NCI-H187 (cell line): ENCODE results near the gene CBX6.
A peak's percentile ranks its signal among the peaks of the same experiment; 100 is the strongest.
"Not testable (repeated sequence)": the region's sequence is repeated elsewhere in the genome, so short reads cannot be mapped to it uniquely, and the experiment has no call there.

Experiments used
- DNase-seq, 2 experiments: peaks; one replicate each; lab custom pipeline; 2025; lab: John Stamatoyannopoulos, UW

Gene CBX6

DNA sequence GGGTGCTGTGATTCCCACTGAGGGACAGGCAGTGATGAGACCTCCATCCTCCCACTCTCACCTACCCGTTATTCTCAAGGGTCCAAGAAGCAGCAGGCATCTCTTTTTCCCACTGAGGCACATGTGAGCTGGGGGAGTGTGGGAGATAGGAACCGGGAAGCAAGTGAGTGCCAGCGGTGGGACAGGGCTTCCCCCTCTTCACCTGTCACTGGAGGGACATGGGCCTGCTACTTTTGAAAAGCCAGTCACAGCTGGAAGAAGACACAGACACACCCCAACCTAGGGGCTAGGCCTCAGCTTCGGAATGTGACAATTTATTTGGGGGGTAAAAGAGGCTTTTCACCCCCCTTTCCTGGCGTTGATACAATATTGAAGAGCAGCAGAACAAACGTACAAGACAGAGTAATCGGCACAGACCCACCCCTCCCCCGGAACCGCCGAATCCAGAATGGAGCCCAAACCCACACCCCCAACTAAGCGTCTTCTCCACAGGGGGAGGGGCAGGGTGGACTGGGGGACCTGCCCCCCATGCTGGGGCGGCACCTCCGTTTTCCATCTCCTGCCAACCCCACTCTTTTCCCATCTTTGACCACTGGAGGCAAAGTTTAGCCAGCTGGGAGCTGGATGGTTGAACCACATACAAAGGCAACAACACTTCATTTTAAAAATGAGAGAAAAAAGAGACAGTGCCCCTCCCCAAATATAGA is 10.7 kb downstream of the CBX6 start:
- no peak for DNase-seq

GRCh38 chr22:38860283-38861169 is 11.5 kb downstream of the CBX6 start:
- peak in 1 of 2 experiments; percentile 23 for DNase-seq

- DNase-seq, result no peak
Observed at GRCh38 chr22:38859581-38860282, 12.3 kb downstream of the CBX6 start.

GRCh38 chr22:38858492-38858891 is 13.5 kb downstream of the CBX6 start:
- DNase-seq, result no peak

DNA sequence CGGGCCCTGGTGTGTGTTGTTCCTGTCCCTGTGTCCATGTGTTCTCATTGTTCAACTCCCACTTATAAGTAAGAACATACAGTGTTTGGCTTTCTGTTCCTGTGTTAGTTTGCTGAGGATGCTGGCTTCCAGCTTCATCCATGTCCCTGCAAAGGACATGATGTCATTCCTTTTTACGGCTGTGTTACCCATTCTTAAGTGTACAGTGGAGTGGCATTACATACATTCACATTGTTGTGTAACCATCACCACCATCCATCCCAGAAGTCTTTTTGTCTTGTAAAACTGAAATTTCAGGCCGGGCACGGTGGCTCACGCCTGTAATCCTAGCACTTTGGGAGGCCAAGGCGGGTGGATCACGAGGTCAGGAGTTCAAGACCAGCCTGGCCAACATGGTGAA is 17.5 kb downstream of the CBX6 start:
- DNase-seq, result not testable (repeated sequence)

DNA sequence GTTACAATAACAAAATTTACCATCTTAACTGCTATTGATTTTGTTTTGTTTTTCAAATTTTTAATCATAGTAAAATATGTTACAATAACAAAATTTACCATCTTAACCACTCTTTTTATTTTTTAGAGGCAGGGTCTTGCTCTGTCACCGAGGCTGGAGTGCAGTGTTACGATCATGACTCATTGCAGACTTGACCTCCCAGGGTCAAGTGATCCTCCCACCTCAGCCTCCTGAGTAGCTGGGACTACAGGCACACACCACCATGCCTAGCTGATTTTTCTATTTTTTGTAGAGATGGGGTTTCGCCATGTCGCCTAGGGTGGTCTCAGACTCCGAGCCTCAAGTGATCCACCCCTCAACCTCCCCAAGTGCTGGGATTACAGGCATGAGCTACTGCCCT is 18.1 kb downstream of the CBX6 start:
- DNase-seq, result not testable (repeated sequence)

GRCh38 chr22:38853196-38853651 is 18.8 kb downstream of the CBX6 start:
- no peak for DNase-seq

DNA sequence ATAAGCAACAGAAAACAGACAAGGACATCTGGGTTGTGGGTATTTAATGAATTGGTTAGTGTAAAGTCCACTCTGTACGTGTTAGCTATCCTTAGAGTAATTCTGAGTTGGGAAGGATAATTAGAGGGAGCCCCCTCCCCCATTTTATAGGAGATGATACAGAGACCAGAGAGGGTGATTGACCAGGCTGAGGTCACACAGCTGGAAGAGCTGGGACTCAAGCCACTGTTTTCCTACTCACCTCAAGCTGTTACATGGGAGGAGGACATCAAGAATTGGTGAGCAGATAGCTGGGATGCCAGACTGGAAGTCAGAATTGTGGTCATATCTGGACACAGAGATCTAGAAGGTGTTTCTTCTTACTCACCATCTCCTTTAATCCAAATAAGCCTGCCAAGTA is 19.5 kb downstream of the CBX6 start:
- no peak for DNase-seq

DNA sequence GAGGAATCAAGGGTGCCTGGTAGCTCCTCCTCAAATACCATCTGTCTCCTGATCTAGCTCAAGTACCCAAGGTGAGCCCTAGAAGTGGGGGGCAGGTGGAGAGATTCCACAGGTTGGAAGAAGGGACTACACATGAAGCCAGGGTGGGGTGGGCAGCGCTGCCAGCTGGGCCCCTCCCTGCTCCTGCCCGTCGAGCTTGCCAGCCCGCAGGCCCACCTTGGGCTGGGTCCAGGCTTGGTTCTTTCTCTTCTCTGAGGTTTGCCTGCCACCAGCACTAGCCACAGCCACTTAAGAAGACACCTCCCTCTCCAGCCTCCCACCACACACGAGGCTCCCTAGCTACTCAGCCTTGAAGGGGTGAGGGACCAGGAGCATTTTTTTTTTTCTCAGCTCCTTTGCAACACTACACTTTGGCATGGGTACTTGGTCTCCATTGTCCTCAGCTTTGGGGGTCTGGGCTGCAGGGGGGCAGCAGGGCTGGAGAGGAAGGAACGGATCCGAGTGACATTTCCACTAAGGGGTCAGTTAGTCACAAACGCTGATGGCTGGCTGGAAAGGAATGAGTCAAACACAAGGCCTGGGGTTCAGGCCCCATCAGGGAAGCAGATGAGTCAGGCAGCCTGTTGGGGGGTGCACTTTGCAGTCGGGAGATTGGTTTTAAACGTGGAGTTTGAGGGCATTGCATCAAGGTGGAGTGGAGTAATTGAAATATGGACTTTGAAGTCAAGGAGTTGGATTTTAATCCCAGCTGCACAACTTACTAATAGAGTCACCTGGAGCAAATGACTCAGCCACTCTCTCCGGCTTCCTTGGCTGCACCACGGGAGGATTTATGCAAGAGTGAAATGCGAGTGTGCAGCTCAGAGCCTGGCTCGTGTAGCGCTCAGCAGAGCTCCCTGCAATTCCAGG is 20.8 kb downstream of the CBX6 start:
- DNase-seq, result no peak

GRCh38 chr22:38850399-38850798 is 21.6 kb downstream of the CBX6 start:
- no peak for DNase-seq

DNA sequence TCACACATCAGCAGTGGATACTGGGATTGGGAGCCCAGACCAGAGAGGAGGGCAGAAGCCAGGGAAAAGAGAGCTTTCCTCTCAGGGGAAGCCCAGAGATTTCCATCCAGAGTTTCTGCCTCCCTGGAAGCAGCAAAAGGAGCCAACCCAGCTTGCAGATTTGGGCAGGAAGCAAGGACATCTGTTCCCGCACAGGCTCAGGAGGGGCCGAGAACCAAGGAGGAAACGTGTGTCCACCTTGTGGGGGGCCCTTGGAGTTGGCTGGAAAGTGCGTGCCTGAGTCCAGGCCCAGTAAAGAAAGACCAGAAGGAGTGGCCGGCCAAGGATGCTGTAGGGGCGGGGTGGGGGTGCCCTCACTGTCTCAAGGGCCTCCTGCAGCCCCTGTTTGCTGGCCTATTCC is 22.2 kb downstream of the CBX6 start:
- no peak for DNase-seq

DNA sequence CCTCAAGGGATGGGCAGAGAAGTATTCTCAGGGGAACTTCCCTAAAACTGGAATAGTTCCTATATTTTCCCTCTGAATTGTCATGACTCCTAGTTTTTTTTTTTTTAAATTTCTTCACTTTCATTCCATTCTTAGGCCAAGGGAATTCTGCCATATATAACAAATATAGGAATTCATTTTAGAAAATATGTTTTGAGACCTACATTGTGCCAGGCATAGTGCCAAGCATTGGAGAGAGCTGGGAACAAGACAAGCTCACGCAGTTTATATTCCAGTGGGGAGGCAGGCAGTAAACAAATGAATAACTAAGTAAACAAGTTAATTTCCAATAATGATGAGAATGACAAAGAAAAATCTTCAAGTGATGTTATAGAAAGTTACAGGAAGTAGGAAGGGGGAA is 25.6 kb downstream of the CBX6 start:
- no peak for DNase-seq

GRCh38 chr22:38845004-38845740 is 26.8 kb downstream of the CBX6 start:
- DNase-seq, result no peak

GRCh38 chr22:38844315-38845003 is 27.6 kb downstream of the CBX6 start:
- no peak for DNase-seq

GRCh38 chr22:38843657-38844314 is 28.2 kb downstream of the CBX6 start, which contains the start of gene NPTXR:
Gene NPTXR (minus strand): TSS chr22:38844028.
- DNase-seq, result no peak

DNA sequence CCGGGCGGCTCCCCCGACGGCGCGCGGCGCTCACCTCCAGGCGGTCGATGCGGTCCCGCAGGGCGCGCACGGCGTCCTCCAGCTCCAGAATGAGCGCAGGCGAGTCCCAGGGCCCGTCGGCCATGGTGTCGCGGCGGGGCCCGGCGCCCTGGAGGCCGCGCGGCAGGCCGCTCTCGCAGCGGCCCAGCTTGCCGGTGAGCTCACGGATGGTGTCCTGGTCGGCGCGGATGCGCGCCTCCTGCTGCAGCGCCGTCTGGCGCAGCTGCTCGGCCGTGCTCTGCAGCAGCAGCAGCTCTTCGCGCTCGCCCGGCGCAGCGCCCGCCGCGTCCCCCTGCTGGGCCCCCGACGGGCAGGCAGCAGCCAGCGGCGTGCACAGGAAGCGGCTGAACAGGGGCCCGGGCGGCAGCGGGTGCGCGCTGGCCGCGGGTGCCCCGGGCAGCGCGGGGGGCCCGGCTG is 28.8 kb downstream of the CBX6 start:
- peak in 1 of 2 experiments; percentile 11 for DNase-seq

DNA sequence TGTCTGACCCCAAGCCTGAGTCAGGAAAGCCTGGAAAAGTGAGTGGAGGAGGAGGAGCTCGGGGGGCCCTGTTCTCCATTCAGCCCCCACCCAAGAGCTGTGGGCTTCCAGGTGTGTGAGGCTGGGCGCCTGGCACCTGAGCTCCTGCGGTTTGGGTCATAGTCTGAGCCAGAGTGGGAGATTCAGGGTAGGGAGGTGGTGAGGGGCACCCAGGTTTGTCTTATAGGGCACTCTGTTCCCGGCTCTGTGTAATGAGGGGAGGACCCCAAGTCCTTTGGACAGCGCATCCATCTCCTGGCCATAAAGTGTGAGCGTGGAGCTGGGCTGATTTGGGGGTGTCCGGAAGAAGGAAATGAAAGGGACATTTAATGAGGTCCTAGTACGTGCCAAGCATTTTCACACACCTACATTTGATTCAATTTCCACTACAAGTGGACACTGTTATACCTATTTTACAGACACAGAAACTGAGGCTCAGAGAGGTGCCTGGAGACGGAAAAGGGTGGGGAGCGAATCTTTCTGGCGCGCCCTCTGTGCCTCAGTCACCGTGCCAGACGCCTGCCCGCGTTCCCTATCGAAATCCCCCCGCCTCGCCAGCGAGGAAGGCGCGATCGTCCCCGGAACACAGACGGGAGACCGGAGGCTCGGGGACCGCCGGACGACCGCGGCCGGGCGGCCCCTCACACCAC is 29.4 kb downstream of the CBX6 start:
- DNase-seq, result no peak

DNA sequence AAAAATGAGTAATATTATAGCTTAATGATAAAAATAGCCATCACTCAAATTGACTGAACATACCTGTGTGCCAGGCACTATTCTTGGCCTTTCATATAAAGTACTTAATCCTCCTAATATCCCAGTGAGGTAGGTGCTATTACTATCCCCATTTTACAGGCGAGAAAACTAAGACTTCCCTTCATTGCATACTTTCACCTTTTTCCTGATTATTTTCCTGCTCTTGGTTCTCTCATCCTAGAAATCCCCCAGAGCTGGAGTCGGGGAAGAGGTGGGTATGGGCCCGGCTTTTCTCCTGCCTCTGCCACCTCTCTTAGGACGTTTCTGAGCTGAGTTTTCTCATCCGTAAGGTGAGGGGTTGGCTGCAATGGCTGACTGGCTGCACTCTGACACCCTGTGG is 30.4 kb downstream of the CBX6 start:
- no peak for DNase-seq

- DNase-seq, result no peak
Observed at GRCh38 chr22:38841211-38841610, 30.8 kb downstream of the CBX6 start.
